NCI-H1105 treated with DMSO at 0.1 percent for 48 hours (cell line): ENCODE measurements around the gene CTSK.
"Not testable (repeated sequence)": the region's sequence is repeated elsewhere in the genome, so short reads cannot be mapped to it uniquely, and the experiment has no call there.

Source experiments
- DNase-seq: peaks from one replicate; lab custom pipeline; 2025; lab: John Stamatoyannopoulos, UW

The CTSK gene

GRCh38 chr1:150808121-150808520, at the start of gene CTSK:
Gene CTSK, minus strand, starts transcription at chr1:150808260. Its CDS starts 1,455 bp downstream, at chr1:150806805.
- no peak for DNase-seq

GRCh38 chr1:150852734-150853133, 44.7 kb upstream of the CTSK start:
- not testable (repeated sequence) for DNase-seq

- DNase-seq: not testable (repeated sequence)
These were observed 42.8 kb upstream of the CTSK start for GRCh38 chr1:150850801-150851362.

- DNase-seq: no peak
These were observed 38.5 kb upstream of the CTSK start for GRCh38 chr1:150846473-150847146.

GRCh38 chr1:150843474-150843873, 35.4 kb upstream of the CTSK start:
- no peak for DNase-seq

GRCh38 chr1:150842964-150843363, 34.9 kb upstream of the CTSK start:
- DNase-seq: no peak

- DNase-seq: no peak
These were observed 34.3 kb upstream of the CTSK start for GRCh38 chr1:150842343-150842742.

- no peak for DNase-seq
These were observed 33.6 kb upstream of the CTSK start for GRCh38 chr1:150841626-150842025.

GRCh38 chr1:150840850-150841249, 32.8 kb upstream of the CTSK start:
- DNase-seq: not testable (repeated sequence)

GRCh38 chr1:150836129-150836773, 28.2 kb upstream of the CTSK start:
- DNase-seq: peak; percentile 51

GRCh38 chr1:150833961-150834360, 25.9 kb upstream of the CTSK start:
- DNase-seq: not testable (repeated sequence)

- DNase-seq: no peak
These were observed 24.5 kb upstream of the CTSK start for GRCh38 chr1:150832597-150832996.

GRCh38 chr1:150829751-150830150, 21.7 kb upstream of the CTSK start:
- no peak for DNase-seq

GRCh38 chr1:150826299-150826698, 18.2 kb upstream of the CTSK start:
- no peak for DNase-seq

GRCh38 chr1:150820730-150821512, 12.9 kb upstream of the CTSK start:
- no peak for DNase-seq

- DNase-seq: no peak
These were observed 7.8 kb upstream of the CTSK start for GRCh38 chr1:150815871-150816270.

- DNase-seq: peak; percentile 26
These were observed 5.1 kb upstream of the CTSK start for GRCh38 chr1:150813028-150813707.

GRCh38 chr1:150810958-150811659, 3.0 kb upstream of the CTSK start:
- DNase-seq: no peak

- no peak for DNase-seq
These were observed 1.6 kb upstream of the CTSK start for GRCh38 chr1:150809651-150810050.

- no peak for DNase-seq
These were observed 786 bp upstream of the CTSK start for GRCh38 chr1:150808846-150809245.

- no peak for DNase-seq
These were observed 624 bp downstream of the CTSK start for GRCh38 chr1:150807249-150808023.
